Measurements from ENCODE around the gene CAPG. TPM values are rescaled to one million over a fixed set of nuclear protein-coding genes. Genes with fewer than 3 reads are reported as not detected.

CAPG gene
- polyA plus RNA-seq, 1 donor (not counting 4 experiments of a cell fraction or from before 2014, with no cell fraction given): 466 TPM

GRCh38 chr2:85436836-85437487 lies 26.8 kb upstream of the CAPG start:
- Histone ChIP-seq H4K20me1 (ENCODE audit: control insufficient read depth, extremely low read depth, insufficient read depth, low read length) (no peaks in the 10 kb centered on the region), H3K9ac (ENCODE audit: control insufficient read depth, extremely low read depth, insufficient read depth, low read length) (no peak overlapping the region), H3K4me3 (ENCODE audit: control insufficient read depth in 2 of 3, extremely low read depth in 1 of 3, insufficient read depth in 2 of 3, low read depth in 1 of 3, low read length in 3 of 3) (no peak overlapping the region), H3K4me1 (ENCODE audit: control insufficient read depth, extremely low read depth, insufficient read depth, low read length) (peaks cover 25% of the 10 kb centered on the region), H2AFZ (ENCODE audit: control insufficient read depth, low read length) (no peak overlapping the region), H3K4me2 (ENCODE audit: control insufficient read depth, extremely low read depth, insufficient read depth, low read depth, low read length) (peak overlapping the region; percentile 49), H3K9me1 (ENCODE audit: control insufficient read depth, extremely low read depth, insufficient read depth, low read length) (no peaks in the 10 kb centered on the region), H3K27me3 (ENCODE audit: control insufficient read depth, extremely low read depth, insufficient read depth, low read length) (no peaks in the 10 kb centered on the region), H3K27ac (ENCODE audit: control insufficient read depth, insufficient read depth, low read length) (no peak overlapping the region), H3K36me3 (ENCODE audit: control insufficient read depth in 2 of 2, extremely low read depth in 1 of 2, insufficient read depth in 2 of 2, low read length in 2 of 2) (no peaks in the 10 kb centered on the region), H3K79me2 (ENCODE audit: control insufficient read depth, insufficient read depth, low read length) (no peaks in the 10 kb centered on the region), H3K9me3 (ENCODE audit: control insufficient read depth, low read depth, low read length) (no peaks in the 10 kb centered on the region)
- FAIRE-seq (peak; percentile 43), DNase-seq (ENCODE audit: low read depth, low spot score) (no peak)
- no peak for TF ChIP-seq CTCF (optimal IDR thresholded peaks at IDR 0.05 in 1 of 3, IDR thresholded peaks at IDR 0.05 in 1 of 3, conservative IDR thresholded peaks at IDR 0.05 in 1 of 3; ENCODE audit: extremely low read depth in 1 of 3, insufficient read depth in 2 of 3, low read length in 3 of 3)
- no peak for TF ChIP-seq EZH2 (IDR thresholded peaks at IDR 0.05; ENCODE audit: low read length)
- dilution Hi-C loops (cut with MboI; ENCODE audit: extremely low pct_ligation_motif_present, low sequenced_read_pairs): no loop called here

- H3K4me1 ChIP-seq (ENCODE audit: control insufficient read depth, extremely low read depth, insufficient read depth, low read length): peaks cover 25% of the 10 kb centered on the region
- dilution Hi-C loops (cut with MboI; ENCODE audit: extremely low pct_ligation_motif_present, low sequenced_read_pairs): no loop called here
- H3K9ac ChIP-seq (ENCODE audit: control insufficient read depth, extremely low read depth, insufficient read depth, low read length): no peak overlapping the region
- H4K20me1 ChIP-seq (ENCODE audit: control insufficient read depth, extremely low read depth, insufficient read depth, low read length): no peaks in the 10 kb centered on the region
- H3K9me3 ChIP-seq (ENCODE audit: control insufficient read depth, low read depth, low read length): no peaks in the 10 kb centered on the region
- H3K27me3 ChIP-seq (ENCODE audit: control insufficient read depth, extremely low read depth, insufficient read depth, low read length): no peaks in the 10 kb centered on the region
- H3K4me3 ChIP-seq (ENCODE audit: control insufficient read depth in 2 of 3, extremely low read depth in 1 of 3, insufficient read depth in 2 of 3, low read depth in 1 of 3, low read length in 3 of 3): no peak overlapping the region
- TF ChIP-seq CTCF (optimal IDR thresholded peaks at IDR 0.05 in 1 of 3, IDR thresholded peaks at IDR 0.05 in 1 of 3, conservative IDR thresholded peaks at IDR 0.05 in 1 of 3; ENCODE audit: extremely low read depth in 1 of 3, insufficient read depth in 2 of 3, low read length in 3 of 3) (no peak), EZH2 (IDR thresholded peaks at IDR 0.05; ENCODE audit: low read length) (no peak)
- H3K79me2 ChIP-seq (ENCODE audit: control insufficient read depth, insufficient read depth, low read length): no peaks in the 10 kb centered on the region
- no peaks in the 10 kb centered on the region for H3K36me3 ChIP-seq (ENCODE audit: control insufficient read depth in 2 of 2, extremely low read depth in 1 of 2, insufficient read depth in 2 of 2, low read length in 2 of 2)
- no peak overlapping the region for H3K27ac ChIP-seq (ENCODE audit: control insufficient read depth, insufficient read depth, low read length)
- FAIRE-seq (no peak), DNase-seq (ENCODE audit: low read depth, low spot score) (no peak)
- no peak overlapping the region for H2AFZ ChIP-seq (ENCODE audit: control insufficient read depth, low read length)
- no peak overlapping the region for H3K4me2 ChIP-seq (ENCODE audit: control insufficient read depth, extremely low read depth, insufficient read depth, low read depth, low read length)
- H3K9me1 ChIP-seq (ENCODE audit: control insufficient read depth, extremely low read depth, insufficient read depth, low read length): no peaks in the 10 kb centered on the region
These were observed 26.0 kb upstream of the CAPG start for GRCh38 chr2:85435981-85436835.

Measured in keratinocyte (primary cell).